SJCRH30 (cell line): ENCODE measurements around the gene CDH22. TPM values are rescaled to one million over a fixed set of nuclear protein-coding genes. Genes with fewer than 3 reads are reported as not detected.

Experiments
- DNase-seq, 2 experiments: peaks; one replicate each; pipeline ENCODE4 v3.0.0-alpha.2; 2015 to 2020
- H3K27ac ChIP-seq: fragments of 250-450 bp; sonication (Bioruptor Pico); 2 replicates; pipeline ENCODE4 v1.5.1; 2020; ENCODE audit warnings: mild to moderate bottlenecking, moderate library complexity
- H3K27me3 ChIP-seq: fragments of 250-450 bp; sonication (Bioruptor Pico); 2 replicates; pipeline ENCODE4 v1.5.1; 2020; ENCODE audit warnings: mild to moderate bottlenecking, moderate library complexity
- H3K36me3 ChIP-seq: fragments of 250-450 bp; sonication (Bioruptor Pico); 2 replicates; pipeline ENCODE4 v1.5.1; 2020; ENCODE audit warnings: mild to moderate bottlenecking, moderate library complexity
- H3K4me1 ChIP-seq: fragments of 250-450 bp; sonication (Bioruptor Pico); 2 replicates; pipeline ENCODE4 v1.5.1; 2020; ENCODE audit warnings: mild to moderate bottlenecking, moderate library complexity
- H3K4me3 ChIP-seq: fragments of 250-450 bp; sonication (Bioruptor Pico); 2 replicates; pipeline ENCODE4 v1.5.1; 2020; ENCODE audit warnings: mild to moderate bottlenecking, moderate library complexity
- H3K9me3 ChIP-seq: fragments of 250-450 bp; sonication (Bioruptor Pico); replicated peaks from 2 replicates; pipeline ENCODE4 v1.5.1; 2020; ENCODE audit warnings: mild to moderate bottlenecking, moderate library complexity
- total RNA-seq: library from RNA; depleted of rRNA; stranded (reverse); fragments of >200 nt; shearing (Covaris generic); gene quantifications from 2 replicates; pipeline ENCODE4 v1.2.3, GENCODE V29; 2014; rRNA removed

CDH22 gene, protein sequence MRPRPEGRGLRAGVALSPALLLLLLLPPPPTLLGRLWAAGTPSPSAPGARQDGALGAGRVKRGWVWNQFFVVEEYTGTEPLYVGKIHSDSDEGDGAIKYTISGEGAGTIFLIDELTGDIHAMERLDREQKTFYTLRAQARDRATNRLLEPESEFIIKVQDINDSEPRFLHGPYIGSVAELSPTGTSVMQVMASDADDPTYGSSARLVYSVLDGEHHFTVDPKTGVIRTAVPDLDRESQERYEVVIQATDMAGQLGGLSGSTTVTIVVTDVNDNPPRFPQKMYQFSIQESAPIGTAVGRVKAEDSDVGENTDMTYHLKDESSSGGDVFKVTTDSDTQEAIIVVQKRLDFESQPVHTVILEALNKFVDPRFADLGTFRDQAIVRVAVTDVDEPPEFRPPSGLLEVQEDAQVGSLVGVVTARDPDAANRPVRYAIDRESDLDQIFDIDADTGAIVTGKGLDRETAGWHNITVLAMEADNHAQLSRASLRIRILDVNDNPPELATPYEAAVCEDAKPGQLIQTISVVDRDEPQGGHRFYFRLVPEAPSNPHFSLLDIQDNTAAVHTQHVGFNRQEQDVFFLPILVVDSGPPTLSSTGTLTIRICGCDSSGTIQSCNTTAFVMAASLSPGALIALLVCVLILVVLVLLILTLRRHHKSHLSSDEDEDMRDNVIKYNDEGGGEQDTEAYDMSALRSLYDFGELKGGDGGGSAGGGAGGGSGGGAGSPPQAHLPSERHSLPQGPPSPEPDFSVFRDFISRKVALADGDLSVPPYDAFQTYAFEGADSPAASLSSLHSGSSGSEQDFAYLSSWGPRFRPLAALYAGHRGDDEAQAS
- 0.06 TPM in 1 of 2 replicates, not detected in the other for total RNA-seq

DNA sequence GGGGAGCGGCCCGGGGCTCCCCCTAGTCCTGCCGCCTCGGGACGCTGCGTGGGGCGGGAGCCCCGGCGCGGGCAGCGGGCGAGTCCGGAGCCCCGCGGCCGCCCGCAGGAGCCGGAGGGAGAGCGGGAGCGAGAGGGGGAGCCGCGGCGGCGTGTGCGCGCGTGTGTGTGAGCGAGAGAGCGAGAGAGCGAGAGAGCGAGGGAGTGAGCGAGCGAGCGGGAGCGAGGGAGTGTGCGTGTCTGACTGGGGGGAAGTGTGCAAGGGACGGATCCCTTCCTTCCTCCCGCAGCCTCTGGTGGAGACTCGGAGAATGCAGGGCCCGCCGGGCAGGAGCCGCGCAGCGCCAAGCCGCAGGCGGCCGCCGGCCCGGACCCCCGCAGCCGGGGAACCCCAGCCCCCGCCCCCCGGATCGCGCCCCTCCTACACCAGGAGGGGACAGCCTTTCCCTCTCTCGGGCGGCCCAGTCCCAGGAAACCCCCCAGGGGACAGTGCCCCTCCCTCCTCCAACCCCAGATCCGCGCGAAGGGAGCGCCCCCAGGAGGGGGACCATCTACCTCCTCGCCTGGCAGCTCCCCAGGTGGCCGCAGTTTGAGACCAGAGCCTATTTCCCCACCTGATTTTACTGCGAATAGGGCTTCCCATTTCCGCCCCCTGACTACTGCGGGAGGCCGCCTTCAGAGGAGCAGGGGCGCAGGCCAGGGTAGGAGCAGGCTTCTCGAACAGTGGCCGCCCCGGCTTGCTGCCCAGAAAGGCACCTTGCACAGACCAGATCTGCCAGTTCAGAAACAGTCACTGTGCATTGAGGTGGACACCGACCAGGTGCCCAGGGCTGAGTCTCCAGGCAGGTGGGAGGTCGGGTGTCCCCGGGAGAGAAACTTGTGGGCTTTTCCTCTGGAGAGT is at the start of gene CDH22:
TSS of gene CDH22 (minus strand) at position 241 of the 900 bp plus-strand sequence. CDS start 57,204 bp downstream, outside the sequence.
- Histone ChIP-seq H3K4me1 (no peaks in the 10 kb centered on the region), H3K27ac (no peak within 1 kb of the TSS), H3K9me3 (no peaks in the 10 kb centered on the region), H3K4me3 (peak within 1 kb of the TSS; percentile 37), H3K36me3 (no peaks in the 10 kb centered on the region), H3K27me3 (peaks cover 85% of the 10 kb centered on the region)
- peak; percentile 39 to 44 for DNase-seq

DNA sequence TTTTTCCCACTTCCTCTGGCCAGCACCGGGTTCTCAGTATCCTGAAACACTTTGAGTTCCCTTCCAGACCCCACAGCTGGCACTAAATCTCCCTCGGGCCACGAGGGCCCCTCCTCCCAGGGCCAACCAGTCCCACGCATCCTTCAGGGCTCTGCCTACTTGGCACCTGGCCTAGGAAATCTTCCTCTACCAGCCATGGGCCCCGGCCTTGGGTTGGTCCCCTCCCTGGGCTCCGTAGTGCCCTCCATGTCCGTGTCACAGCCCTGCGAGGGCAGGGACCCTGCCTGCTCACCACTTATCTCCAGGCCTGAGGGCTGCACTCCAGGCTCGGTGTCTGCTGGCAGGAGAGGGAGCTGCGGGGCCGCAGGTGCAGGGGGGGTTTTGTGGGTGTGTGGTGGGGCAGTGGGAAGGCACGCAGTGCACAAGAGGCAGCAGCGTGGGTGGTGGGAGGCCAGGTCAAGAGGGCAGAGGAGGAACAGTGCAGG is 48.8 kb upstream of the CDH22 start:
- H3K27ac ChIP-seq = no peak overlapping the region
- H3K4me3 ChIP-seq = no peak overlapping the region
- DNase-seq = peak; percentile 61 to 70
- H3K36me3 ChIP-seq = no peaks in the 10 kb centered on the region; the same call in 1 of the 2 replicates
- peaks cover 10% of the 10 kb centered on the region; the same call in 1 of the 2 replicates for H3K4me1 ChIP-seq
- H3K27me3 ChIP-seq = no peaks in the 10 kb centered on the region
- no peaks in the 10 kb centered on the region for H3K9me3 ChIP-seq

DNA sequence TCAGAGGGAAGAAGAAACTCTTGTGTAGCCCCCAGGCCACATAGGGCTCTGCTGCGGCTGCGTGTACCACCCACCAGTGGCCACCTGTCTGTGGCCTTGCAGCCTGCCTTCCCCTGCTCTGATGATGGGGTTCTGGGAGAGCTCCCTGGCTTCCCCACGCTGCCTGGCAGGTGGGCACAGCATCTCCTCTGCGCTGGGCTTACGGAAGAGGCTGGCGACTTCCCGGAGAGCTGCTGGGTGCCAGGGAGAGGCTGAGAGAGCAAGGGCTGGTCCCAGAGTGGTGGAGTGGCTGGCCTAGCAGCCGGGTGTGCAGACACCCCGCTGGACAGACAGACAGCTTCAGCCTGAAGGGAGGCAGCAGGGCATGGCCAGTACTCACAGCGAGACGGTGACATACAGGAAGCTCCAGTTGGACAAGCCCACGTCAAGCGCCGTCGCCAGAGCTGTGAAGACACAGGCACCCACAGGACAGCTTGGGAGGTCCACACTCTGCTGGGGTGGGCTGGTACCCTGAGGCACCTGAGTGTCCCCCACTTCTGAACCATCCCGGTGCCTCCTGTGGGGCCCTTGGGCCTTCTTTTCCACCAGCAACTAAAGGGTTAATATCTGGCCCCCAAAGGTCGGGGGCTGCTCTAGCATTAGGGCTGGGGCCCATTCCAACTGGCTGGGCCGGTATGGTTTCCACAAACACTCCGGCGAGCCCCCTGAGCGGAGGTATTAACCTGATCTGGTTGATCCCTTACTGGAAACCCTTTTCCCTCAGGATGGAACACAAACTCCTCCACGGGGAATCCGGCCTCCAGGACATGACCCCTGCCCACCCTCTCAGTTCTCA is 48.1 kb upstream of the CDH22 start:
- Histone ChIP-seq H3K9me3 (no peaks in the 10 kb centered on the region), H3K36me3 (no peaks in the 10 kb centered on the region; the same call in 1 of the 2 replicates), H3K4me3 (no peak overlapping the region), H3K27ac (no peak overlapping the region), H3K4me1 (peaks cover 12% of the 10 kb centered on the region; the same call in 1 of the 2 replicates), H3K27me3 (no peaks in the 10 kb centered on the region)
- DNase-seq = no peak

DNA sequence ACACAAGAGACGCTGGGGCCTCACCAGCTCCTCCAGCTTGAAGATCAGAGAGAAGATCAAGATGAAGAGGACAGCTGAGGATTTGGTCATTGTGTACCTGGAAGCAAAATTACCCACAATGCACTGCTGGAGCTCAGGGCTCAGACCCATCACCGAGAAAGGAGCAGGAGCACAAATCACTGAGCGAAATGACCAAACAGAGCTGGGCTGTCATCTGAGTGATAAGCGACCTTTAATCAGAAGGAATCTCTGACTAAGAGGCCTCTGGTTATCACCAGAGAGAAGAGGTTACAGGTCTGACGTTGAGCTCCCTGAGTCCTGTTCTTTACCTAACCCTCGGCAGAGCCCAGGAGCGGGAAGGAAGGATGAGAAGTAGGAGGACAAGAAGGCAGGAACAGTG is 47.5 kb upstream of the CDH22 start:
- no peak for DNase-seq
- H3K4me3 ChIP-seq = no peak overlapping the region
- peaks cover 18% of the 10 kb centered on the region for H3K4me1 ChIP-seq
- no peak overlapping the region for H3K27ac ChIP-seq
- H3K27me3 ChIP-seq = no peaks in the 10 kb centered on the region
- no peaks in the 10 kb centered on the region for H3K9me3 ChIP-seq
- no peaks in the 10 kb centered on the region; the same call in 1 of the 2 replicates for H3K36me3 ChIP-seq

DNA sequence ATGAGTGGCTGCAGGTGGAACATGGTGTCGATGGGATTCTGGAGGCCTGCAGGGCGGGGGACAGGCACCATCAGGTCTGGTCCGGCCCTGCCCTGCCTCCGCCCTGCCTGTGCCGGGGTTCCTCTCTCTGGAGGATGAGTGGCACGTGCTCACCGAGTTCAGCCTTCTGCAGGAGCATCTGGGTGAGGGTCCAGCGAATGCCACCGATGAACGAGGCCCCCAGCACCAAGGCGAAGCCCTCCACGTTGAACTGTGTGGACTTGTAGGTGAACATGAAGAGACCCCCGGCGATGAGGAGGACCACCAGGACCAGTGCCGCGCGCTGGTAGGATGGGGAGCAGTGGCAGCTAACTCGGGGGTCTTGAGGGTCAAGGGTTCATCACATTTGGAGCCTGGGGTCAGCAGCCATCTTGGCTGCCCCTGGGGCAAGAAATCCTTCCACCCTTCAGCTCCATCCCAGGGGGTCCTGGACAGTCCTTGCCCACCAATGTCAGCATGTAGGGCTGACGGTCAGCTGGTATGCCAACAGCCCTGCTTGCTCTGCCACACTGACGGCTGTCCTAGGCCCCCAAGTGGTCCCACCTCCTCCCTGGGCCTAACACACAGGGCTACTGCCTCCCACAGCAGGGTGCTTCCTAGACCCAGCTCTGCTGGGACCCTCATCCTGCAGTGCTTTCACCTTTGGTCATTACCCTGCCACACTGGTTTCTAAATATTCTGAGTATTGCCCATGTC is 46.8 kb upstream of the CDH22 start:
- Histone ChIP-seq H3K36me3 (no peaks in the 10 kb centered on the region; the same call in 1 of the 2 replicates), H3K27me3 (no peaks in the 10 kb centered on the region), H3K4me1 (peaks cover 23% of the 10 kb centered on the region), H3K9me3 (no peaks in the 10 kb centered on the region), H3K4me3 (no peak overlapping the region), H3K27ac (no peak overlapping the region)
- no peak for DNase-seq

DNA sequence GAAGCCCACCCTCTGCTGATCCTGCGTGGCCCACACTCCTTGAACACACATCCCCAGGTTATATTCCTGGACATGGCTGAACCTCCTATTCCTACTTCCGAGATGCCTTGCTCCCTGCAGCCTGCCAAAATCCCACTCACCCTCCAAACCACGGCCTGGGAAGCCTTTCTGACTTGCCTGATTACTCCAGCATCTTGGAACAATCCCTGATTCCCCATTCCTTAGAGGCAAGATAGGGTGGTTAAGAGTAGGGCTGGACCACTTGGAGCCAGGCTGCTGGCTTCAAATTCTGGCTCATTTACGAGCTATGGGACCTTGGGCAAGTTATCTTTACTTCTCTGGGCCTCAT is 45.9 kb upstream of the CDH22 start:
- Histone ChIP-seq H3K36me3 (no peaks in the 10 kb centered on the region; the same call in 1 of the 2 replicates), H3K4me3 (no peak overlapping the region), H3K27me3 (no peaks in the 10 kb centered on the region), H3K27ac (no peak overlapping the region), H3K9me3 (no peaks in the 10 kb centered on the region), H3K4me1 (peaks cover 30% of the 10 kb centered on the region)
- no peak for DNase-seq

DNA sequence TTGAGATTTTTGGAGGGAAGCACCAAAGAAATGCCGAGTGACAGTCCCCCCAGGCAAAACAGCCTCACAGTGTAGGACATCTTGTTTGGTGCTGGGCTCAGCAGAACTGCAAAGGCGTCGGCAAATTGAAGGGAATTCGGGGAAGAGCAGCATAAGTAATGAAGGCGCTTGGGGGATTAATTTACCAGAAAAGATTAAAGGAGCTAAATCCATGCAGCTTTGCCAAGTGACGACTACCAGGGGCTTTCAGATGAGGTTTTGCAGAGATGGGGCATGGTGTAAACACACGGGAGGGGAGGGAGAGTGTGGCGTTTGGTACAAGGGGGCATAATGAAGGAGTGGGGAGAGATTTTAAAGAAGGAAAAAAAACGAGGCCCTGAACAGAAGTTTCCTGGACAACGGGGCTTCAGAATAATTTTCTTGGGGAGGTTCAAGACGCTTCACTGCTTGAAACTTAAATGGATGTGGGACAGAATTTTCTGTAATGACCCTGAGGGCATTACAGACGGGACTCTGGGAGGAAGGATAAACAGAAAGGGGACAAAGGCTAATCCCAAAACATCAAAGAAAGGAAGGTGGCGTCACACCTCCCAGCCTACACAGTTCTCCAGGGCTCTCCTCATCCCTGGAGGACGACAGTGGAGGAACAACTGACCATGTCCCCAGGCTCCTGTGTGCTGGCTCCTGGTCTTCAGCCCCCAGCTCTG is 45.4 kb upstream of the CDH22 start:
- H3K4me1 ChIP-seq = peaks cover 30% of the 10 kb centered on the region
- no peaks in the 10 kb centered on the region for H3K27me3 ChIP-seq
- H3K9me3 ChIP-seq = no peaks in the 10 kb centered on the region
- no peak overlapping the region for H3K27ac ChIP-seq
- H3K36me3 ChIP-seq = no peaks in the 10 kb centered on the region; the same call in 1 of the 2 replicates
- DNase-seq = no peak
- H3K4me3 ChIP-seq = no peak overlapping the region

DNA sequence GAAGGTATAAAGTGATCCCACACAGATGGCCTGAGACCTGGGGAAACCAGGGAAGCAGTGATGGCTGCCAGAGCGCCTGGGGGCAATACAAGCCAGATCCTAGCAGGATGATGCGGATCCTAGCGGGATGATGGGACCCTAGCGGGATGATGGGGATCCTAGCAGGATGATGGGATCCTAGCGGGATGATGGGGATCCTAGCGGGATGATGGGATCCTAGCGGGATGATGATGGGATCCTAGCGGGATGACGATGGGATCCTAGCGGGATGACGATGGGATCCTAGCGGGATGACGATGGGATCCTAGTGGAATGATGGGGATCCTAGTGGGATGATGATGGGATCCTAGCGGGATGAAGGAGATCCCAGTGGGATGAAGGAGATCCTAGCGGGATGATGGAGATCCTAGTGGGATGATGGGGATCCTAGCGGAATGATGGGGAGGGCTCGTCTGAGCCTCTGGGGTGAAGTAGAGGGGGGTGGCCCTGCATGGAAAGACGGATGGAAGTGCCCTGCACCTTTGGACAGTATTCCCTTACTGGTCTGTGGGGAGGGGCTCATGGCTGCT is 44.2 kb upstream of the CDH22 start:
- H3K27ac ChIP-seq = no peak overlapping the region
- DNase-seq = no peak
- H3K36me3 ChIP-seq = no peaks in the 10 kb centered on the region; the same call in 1 of the 2 replicates
- H3K27me3 ChIP-seq = no peaks in the 10 kb centered on the region
- no peak overlapping the region for H3K4me3 ChIP-seq
- peaks cover 30% of the 10 kb centered on the region for H3K4me1 ChIP-seq
- no peaks in the 10 kb centered on the region for H3K9me3 ChIP-seq

DNA sequence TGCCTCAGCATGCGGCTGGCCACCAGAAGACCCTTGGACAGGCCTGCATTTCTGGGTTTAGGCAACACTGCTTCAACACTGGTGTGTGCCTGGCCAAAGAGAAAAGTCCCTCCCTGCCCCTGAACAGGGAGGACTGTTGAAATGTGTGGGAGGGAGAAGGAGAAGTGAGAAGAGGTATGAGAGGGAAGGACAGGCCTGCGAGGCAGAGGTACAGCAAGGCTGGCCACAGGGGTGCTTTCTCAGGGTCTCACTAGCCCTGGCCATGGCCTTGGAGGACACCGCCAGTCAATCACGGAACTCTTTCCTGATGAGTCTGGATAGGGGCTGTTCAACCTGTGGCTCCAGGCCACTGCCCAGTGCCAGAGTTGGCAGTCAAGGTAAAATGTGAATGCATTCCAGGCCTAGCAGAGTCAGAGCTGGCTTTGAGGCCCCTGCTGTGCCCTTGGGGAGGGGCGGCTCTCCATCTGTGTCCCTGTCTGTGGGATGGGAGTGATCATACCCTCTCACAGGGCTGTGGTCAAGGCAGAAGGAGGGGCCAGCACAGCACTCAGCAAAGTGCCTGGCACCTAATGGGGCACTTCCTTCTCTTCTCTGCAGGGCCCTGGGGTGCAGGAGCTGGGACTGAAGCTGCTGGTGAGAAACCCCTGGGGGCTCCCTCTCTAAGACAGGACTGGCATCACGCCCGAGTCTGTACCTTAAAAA is 43.2 kb upstream of the CDH22 start:
- no peaks in the 10 kb centered on the region for H3K9me3 ChIP-seq
- peaks cover 21% of the 10 kb centered on the region for H3K4me1 ChIP-seq
- no peak for DNase-seq
- peak overlapping the region; percentile 64; the same call in 1 of the 2 replicates for H3K27ac ChIP-seq
- no peaks in the 10 kb centered on the region for H3K27me3 ChIP-seq
- H3K4me3 ChIP-seq = no peak overlapping the region
- H3K36me3 ChIP-seq = no peaks in the 10 kb centered on the region; the same call in 1 of the 2 replicates

DNA sequence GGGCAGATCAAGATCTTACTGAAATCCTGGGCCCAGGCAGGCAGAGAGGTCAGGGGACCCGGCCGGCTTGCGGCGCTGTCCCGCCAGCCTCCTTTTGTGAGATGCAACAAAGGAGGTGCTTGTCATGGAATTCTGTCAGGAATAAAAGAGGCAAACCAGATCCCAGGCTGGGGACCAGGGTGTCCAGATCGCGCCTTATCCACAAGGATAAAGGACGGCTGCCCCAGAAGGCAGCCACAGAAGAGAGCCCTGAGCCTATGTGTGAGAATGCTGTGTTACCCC is 42.6 kb upstream of the CDH22 start:
- DNase-seq = no peak
- H3K4me3 ChIP-seq = no peak overlapping the region
- H3K27me3 ChIP-seq = no peaks in the 10 kb centered on the region
- H3K36me3 ChIP-seq = no peaks in the 10 kb centered on the region; the same call in 1 of the 2 replicates
- H3K4me1 ChIP-seq = peaks cover 20% of the 10 kb centered on the region
- peak overlapping the region; percentile 64 for H3K27ac ChIP-seq
- H3K9me3 ChIP-seq = no peaks in the 10 kb centered on the region

DNA sequence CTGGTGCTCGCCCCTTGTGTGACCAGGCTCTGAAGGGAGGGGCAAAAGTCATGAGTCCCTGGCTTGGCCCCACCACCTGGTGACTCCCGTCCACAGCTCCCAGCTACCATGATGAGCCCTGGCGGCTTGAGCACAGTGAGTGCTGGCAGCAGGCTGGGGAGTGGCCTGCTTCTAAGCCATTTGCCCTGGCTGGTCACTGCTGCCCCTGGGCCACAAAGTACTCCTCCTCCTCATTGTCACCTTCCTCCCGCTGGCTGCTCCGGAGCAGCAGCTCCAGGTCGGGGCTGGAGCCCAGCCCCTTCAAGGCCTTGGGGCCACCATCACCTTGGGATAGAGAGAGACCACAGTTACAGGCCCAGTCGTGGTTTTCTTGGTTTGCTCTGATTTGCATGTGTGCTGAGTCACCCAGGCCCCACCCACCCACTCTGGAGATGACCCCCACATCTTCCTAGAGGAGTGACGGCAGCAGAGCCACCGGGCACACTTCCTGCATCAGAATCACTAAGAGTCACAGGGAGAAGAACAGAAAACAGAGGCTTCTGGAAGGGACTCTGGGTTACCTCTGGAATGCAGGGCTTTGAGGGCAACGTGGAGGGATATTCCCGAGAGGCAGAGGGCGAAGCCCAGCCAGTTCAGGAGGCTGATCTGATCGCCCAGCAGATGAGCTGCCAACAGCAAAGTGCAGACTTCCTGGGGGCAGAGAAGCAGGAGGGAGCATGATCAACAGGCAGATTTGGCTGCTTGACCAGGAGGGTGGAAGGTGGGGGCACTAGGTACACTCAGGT is 42.1 kb upstream of the CDH22 start:
- no peaks in the 10 kb centered on the region for H3K27me3 ChIP-seq
- DNase-seq = peak; percentile 90 to 91
- H3K27ac ChIP-seq = peak overlapping the region; percentile 64
- no peaks in the 10 kb centered on the region for H3K9me3 ChIP-seq
- H3K36me3 ChIP-seq = no peaks in the 10 kb centered on the region
- no peak overlapping the region for H3K4me3 ChIP-seq
- peaks cover 20% of the 10 kb centered on the region for H3K4me1 ChIP-seq
